NCI-H2196 (cell line): ENCODE results near the gene CTNND1.
"Not testable (repeated sequence)": the region's sequence is repeated elsewhere in the genome, so short reads cannot be mapped to it uniquely, and the experiment has no call there.

Experiments
- DNase-seq: peaks from one replicate; lab custom pipeline; 2025; ENCODE audit not compliant: unreplicated experiment; lab: John Stamatoyannopoulos, UW

Gene CTNND1, protein sequence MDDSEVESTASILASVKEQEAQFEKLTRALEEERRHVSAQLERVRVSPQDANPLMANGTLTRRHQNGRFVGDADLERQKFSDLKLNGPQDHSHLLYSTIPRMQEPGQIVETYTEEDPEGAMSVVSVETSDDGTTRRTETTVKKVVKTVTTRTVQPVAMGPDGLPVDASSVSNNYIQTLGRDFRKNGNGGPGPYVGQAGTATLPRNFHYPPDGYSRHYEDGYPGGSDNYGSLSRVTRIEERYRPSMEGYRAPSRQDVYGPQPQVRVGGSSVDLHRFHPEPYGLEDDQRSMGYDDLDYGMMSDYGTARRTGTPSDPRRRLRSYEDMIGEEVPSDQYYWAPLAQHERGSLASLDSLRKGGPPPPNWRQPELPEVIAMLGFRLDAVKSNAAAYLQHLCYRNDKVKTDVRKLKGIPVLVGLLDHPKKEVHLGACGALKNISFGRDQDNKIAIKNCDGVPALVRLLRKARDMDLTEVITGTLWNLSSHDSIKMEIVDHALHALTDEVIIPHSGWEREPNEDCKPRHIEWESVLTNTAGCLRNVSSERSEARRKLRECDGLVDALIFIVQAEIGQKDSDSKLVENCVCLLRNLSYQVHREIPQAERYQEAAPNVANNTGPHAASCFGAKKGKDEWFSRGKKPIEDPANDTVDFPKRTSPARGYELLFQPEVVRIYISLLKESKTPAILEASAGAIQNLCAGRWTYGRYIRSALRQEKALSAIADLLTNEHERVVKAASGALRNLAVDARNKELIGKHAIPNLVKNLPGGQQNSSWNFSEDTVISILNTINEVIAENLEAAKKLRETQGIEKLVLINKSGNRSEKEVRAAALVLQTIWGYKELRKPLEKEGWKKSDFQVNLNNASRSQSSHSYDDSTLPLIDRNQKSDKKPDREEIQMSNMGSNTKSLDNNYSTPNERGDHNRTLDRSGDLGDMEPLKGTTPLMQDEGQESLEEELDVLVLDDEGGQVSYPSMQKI

DNA sequence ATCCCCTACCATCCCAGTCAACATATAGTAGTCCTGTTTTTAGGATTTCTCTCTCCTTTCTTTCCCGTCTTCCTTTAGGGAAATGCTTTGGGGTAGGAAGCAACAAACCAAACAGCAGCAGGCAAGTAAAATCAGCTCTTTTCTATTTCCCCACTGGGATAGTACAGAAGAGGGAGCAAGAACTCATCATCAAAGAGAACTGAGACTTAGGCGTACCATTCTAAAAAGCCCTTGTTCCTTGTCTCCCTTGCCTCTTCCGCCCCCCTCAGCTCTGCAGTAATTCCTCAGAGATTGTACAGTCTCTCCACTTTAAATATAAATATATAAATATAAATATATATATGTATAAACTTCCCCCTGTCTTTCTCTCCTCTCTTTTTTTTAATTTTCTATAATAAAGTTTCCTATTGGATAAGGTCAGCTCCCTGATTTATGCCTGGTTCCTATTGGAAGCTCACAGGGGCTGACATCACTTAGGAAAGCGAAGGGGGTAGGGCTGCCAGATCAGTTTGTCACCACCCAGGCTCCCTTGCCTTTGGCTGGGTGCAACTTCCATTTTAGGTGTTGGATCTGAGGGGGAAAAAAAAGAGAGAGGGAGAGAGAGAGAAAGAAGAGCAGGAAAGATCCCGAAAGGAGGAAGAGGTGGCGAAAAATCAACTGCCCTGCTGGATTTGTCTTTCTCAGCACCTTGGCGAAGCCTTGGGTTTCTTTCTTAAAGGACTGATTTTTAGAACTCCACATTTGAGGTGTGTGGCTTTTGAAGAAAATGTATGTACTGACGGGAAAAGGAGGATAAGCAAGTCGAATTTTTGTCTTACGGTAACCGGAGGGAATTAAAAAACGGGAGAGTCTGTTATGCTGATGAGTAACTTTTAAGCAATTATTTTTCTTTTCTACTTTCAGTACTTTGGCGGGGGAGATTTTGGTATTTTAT, at the start of gene CTNND1:
CTNND1 (plus strand) TSS at position 502 of the 934 bp plus-strand sequence. CDS start 29,677 bp downstream, outside the sequence.
- peak; percentile 88 for DNase-seq

DNA sequence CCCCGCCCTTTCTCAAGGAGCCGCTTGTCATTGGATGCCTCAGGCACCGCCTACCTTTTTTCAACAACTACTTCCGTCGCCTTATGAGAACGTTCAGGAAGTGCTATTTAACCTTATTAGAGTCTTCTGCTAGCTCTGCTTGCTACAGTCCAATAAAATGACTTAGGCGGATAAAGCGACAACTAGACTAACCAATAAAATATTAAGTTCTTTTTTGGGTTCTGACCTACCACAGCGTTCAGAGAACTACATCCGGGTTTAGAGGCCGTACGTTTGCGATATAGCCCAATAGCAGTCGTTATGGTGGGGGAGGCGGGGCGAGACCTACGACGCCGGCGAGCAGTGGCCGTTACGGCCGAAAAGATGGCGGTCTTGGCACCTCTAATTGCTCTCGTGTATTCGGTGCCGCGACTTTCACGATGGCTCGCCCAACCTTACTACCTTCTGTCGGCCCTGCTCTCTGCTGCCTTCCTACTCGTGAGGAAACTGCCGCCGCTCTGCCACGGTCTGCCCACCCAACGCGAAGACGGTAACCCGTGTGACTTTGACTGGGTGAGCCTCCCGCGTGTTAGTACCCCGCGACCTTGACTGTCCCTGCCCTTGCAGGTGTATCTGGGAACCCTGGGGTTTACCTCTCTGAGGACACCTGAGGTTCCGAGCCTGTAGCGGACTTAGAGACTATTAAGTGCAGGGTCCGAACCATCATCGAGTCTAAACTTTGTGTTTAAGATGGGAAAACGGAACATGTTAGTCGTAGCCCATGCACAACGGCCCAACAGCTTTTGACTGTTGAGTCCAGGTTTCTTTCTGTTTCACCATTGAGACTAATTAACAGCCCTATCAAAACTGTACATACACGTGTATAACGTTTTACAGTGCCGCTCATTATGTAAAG, 49.1 kb upstream of the CTNND1 start, which contains the start of gene TMX2:
TMX2 (plus strand) TSS at position 338 of the 895 bp plus-strand sequence; CDS start at position 364, 26 bp downstream.
- DNase-seq: peak; percentile 99

DNA sequence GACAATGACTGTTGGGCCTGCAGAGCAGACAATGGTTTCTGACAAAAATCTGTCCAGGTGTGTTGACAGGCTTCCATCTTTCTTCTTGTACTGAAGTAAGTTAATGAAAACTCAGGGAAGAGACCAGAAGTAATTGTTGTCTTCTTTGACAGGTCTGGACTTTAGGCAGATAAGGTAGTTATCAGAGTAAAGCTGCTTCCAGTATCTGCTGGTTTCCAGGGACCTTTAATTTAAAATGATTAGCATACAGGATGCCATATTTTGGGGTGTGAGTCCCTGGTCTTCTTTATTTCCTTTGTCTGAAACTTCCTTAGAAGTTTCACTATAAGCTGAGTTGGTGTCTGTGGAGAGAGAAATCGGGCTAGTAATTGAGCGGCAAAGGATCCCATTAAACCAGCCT, 47.8 kb upstream of the CTNND1 start:
- DNase-seq: no peak

DNA sequence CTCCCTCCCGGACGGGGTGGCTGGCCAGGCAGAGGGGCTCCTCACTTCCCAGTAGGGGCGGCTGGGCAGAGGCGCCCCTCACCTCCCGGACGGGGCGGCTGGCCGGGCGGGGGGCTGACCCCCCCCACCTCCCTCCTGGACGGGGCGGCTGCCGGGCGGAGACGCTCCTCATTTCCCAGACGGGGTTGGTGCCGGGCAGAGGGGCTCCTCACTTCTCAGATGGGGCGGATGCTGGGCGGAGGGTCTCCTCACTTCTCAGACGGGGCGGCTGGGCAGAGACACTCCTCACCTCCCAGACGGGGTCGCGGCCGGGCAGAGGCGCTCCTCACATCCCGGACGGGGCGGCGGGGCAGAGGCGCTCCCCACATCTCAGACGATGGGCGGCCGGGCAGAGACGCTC, 44.9 kb upstream of the CTNND1 start:
- DNase-seq: not testable (repeated sequence)

DNA sequence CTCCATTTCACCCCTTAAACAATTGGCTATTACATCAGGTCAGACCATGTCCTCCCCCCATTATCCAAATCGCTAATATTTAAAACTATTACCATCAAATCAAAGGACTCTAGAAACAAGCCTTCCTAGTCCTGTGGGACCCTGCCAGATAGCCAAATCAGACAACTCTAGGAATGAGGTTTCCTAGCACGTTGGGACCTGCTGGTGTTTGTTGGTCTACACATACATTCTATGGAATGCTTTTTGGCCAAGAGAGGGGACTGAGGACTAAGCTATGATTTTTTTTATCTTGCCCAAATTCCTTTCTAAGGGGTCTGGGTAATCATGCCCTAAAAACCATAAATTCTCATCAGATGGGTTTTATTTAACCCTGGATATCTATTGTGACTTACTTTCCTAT, 34.4 kb upstream of the CTNND1 start:
- no peak for DNase-seq

DNA sequence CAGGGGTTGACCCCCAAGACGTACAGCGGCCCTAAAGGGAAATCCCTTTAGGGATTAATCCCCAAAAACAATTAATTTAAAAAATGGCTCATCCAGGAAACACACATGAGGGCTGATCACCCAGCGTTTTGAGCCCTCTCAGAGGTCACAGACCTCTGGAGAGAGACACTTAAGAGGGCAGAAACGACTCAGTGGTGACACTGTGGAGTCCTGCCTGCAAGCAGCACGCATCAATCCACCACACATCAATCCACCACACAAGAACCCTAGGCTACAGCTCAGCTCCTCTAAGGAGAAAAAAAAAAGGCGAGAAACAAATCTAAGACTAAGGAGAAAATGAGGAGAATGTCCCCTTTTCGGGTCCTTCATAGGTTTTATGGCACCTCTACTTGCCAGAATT, 32.8 kb upstream of the CTNND1 start:
- no peak for DNase-seq

DNA sequence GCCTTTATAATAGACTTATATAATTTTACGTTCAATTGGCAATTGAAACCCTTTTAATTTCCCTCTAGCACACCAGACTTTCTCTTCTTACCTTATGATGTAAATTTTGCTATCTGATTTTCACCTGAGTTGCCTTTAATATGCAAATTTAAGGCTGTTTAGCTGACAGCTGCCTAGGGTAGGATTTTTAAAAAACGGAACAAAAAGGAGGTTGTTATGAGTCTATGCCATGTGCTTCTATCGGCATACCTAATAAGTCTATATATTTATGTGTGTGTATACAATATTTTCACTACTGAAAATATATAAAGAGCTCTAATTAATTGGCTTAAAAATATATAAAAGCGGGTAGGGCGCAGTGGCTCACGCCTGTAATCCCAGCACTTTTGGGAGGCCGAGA, 32.1 kb upstream of the CTNND1 start:
- no peak for DNase-seq

DNA sequence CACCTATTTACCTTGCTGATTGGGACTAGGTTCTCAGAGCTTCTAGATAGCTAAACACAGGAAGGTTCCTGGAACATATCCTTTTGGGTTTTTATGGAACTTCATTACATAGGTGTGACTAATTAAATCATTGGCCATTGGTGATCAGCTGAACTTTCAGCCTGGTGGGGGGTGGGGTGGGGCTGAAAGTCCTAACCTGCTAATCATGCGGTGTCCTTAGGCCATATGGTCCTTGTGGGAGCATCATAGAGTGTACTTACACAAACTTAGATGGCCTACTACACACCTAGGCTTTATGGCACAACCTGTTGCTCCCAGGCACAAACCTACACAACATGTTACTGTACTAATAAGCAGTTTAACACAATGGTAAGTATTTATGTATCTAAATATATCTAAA, 28.9 kb upstream of the CTNND1 start:
- no peak for DNase-seq

DNA sequence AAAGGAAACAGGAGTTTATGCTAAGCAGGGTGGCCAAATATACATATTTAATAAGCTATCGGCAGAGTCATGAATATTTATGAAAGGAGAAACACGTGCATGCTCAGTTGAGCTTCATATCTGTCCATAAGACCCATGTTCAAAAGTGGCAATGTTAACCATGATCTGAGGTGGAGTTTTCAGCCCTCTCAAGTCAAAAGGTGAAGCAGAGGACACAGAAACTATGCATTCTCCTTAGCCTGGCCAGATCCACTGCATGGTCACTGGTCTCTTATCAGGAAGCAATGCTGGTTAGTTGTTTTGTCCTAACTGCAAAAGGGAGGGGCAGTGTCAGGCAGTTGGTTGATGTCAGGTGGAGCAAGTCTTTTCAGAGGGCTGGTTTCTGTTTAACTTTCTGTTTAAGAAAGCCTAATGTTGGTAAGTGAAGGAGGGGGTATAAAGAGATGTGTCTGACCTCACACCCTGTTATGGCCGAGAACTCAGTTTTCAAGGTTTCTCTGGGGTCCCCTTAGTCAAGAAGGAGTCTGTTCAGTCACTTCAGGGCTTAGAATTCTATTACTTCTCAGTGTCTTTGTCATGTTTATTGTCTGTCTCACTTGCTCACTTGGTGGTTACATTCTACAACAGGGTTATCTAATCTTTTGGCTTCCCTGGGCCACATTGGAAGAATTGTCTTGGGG, 25.8 kb upstream of the CTNND1 start:
- DNase-seq: no peak

DNA sequence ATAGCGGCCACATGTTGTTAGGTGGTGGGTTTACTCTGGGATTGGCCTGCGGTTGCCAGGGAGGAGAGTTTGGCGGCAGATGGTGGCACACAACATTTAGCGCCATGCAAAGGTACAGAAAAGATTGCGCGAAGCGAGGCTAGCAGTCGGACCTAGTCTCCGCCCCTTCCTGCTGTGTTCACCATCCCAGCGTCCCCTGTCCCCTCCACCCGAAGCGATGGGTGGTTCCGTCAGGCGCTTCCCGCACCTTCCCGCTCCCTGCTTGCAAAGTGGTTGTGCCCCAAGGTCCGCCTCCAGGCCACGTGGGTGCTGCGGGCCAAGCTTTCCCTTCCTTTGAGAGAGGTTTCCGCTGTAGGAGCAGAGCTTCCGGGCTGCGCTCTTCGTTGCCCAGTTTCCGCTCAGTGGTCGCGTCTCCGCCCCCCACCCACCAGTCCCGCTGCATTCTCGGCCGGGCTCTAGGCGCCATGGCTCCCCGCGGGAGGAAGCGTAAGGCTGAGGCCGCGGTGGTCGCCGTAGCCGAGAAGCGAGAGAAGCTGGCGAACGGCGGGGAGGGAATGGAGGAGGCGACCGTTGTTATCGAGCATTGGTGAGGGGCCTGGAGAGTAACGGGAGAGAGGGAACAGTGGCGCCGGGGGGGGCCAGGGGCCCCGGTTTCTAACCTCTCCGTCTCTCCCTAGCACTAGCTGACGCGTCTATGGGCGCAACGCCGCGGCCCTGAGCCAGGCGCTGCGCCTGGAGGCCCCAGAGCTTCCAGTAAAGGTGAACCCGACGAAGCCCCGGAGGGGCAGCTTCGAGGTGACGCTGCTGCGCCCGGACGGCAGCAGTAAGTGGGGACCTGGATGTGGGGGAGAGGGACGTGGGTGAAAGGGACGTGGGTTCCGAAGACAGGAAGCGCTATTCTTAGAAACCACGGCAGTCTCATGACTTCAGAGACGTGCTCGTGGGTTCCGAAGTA, 20.2 kb upstream of the CTNND1 start, which contains the start of gene SELENOH:
SELENOH (plus strand) TSS at position 360 of the 955 bp plus-strand sequence; CDS start at position 465, 105 bp downstream.
- peak; percentile 98 for DNase-seq

DNA sequence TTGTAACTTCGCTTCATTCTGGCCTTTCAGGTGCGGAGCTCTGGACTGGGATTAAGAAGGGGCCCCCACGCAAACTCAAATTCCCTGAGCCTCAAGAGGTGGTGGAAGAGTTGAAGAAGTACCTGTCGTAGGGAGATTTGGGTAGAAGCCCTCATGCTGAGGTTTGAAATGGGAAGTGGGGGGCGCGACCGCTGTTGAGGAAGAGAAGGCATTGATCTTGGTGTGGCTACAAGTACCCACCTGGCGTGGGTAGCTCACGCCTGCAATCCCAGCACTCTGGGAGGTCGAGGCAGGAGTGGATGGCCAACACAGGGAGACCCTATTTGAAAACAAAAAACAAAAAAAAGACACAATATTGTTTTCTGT, 19.5 kb upstream of the CTNND1 start:
- DNase-seq: no peak

DNA sequence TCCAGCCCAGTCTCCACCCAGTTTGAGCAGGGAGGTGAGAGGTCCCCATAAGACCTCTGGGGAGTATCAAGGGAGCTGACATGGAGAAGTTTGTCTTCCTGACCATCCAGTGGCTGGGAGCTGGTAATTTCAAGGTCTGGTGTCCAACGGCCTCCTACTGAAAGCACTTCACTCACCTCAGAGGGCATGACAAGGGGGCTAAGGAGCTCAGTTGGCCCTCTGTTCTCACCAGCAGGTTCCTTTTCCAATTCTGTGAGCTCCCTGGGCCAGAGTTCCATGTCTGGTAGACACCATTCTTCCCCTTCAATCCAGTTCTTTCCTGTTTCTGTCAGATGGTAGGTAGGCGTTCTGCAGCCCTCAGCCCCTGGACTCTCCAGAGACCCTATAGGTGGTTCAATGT, 17.2 kb upstream of the CTNND1 start:
- no peak for DNase-seq

DNA sequence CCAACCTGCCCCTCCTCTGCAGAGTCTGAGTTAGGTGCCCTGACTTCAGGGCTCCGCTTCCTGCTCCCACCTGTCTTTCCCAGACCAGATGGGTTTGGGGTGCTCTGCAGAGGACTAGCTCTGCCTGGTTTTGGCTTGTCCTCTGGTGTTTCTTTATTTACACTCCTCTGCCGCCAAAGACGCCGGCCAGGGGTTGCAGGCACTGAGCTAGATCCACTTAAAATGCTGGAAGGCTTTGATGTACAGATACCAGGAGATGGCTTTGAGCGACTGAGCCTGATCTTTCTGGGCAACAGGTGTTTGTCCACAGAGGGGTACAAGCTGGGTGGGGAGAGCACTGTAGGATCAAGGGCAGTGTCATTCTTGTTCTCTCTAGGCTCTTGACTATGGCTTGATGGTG, 16.4 kb upstream of the CTNND1 start:
- DNase-seq: no peak

DNA sequence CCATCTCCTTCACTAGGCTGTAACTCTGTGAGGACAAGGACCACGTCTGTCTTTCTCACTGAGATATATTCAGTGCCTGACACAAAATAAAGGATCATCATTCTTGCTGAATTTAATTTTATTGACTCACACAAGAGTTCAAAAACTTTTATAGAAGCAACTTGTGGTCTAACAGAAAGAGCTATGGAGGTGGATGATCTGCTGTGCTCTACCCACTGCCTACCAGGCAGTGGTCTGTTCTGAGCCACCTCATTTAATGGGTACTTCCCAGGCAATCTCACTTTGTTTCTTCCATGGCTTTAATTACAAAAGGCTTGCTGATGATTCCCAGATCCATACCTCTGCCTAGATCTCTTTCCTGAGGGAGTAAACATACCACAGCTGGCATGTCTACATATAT, 14.7 kb upstream of the CTNND1 start:
- DNase-seq: no peak

DNA sequence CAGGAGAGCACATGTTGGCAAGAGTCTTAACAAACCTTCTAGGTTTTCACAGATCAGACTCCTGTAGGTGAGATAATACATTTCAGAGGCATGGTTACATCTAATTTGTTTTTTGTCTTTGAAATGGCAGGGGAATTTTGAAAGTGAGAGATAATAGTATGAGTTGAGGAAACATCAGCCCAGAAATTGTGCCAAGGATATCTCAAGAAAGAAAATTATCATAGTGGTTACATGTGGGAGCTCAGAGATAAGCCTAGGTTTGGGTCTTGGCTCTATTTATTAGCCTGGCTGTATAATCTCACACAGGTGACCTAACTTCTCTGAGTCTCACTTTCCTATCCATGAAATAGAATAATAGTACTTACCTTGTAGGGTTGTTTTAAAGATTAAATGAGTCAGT, 10.4 kb upstream of the CTNND1 start:
- DNase-seq: no peak

DNA sequence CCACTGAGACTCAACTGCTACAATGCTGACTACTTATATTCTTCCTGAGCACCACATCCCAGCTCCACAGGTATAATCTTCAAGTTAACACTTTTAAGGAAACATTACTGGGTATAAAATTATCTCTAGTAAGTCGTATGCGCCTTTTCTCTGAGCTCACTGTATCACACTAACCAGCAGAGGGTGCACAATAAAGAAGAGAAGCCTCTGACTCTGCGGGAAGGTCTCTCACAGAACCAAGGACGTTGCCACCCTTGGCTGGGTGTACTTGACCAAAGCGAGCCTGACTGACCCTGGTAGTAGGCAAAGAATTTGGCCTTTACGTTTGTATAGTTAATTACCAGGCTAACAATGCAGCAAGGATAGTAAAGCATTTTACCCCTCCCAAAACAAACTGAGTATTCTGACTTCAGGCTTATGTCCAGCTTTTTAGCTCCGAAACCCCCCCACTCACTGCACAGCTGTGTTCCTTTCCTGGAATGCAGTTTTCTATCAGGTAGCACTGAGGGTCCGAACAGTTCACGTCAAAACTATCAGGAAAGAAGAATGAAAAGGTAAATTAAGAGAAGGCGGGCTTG, 9.8 kb upstream of the CTNND1 start, which contains the start of gene BTBD18:
BTBD18 (minus strand) TSS at position 144 of the 578 bp plus-strand sequence. CDS start 631 bp downstream, outside the sequence.
- peak; percentile 22 for DNase-seq

DNA sequence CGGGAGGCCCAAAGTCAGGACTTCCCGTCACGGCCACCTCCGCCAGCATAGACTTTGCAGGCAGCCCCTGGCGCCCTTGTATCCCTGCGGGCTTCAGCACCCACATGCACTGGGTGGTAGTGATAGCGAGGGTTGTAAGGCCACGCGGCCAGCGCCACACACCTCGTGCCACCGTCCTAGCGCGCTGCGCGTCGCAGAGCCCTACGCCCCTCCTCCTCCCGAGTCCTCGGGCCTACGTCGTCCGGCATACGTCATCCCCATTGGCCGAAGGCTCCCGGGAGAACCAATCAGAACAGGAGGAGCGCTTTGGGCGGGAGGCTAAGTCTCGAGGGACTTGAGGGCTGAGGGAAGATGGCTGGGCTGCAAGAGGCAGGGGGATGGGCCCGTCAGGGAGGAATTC, 8.6 kb upstream of the CTNND1 start:
- DNase-seq: no peak
